GM21390 (cell line): ENCODE results near the gene PEX10.

Experiments
- ATAC-seq: cut with Tn5 transposase; IDR thresholded peaks from one replicate; pipeline ENCODE4 v1.9.1; 2021; ENCODE audit not compliant: unreplicated experiment

Gene PEX10

GRCh38 chr1:2426540-2426939, 14.2 kb upstream of the PEX10 start:
- ATAC-seq: no peak

DNA sequence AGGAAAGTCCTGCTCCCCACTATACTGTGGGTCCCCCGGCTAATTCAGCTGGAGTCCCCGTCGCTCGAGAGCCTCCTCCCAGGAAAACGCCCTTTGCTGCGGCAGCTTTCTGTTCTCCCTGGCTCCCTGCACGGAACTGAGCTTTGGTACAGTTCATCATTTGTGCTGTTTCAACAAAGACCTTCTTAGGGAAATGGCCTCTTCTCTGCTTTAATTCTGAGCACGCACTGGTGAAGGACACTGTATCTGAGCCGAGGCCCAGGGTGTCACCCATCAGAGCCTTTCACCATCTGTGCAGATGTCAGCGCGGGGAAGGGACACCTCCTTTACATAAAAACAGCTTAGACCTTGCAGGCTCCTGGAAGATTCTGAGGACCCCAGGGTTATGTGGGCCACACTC, 13.5 kb upstream of the PEX10 start:
- no peak for ATAC-seq

GRCh38 chr1:2422523-2422922, 10.2 kb upstream of the PEX10 start:
- ATAC-seq: no peak

- ATAC-seq: no peak
Measured at GRCh38 chr1:2419416-2419815, 7.1 kb upstream of the PEX10 start.

DNA sequence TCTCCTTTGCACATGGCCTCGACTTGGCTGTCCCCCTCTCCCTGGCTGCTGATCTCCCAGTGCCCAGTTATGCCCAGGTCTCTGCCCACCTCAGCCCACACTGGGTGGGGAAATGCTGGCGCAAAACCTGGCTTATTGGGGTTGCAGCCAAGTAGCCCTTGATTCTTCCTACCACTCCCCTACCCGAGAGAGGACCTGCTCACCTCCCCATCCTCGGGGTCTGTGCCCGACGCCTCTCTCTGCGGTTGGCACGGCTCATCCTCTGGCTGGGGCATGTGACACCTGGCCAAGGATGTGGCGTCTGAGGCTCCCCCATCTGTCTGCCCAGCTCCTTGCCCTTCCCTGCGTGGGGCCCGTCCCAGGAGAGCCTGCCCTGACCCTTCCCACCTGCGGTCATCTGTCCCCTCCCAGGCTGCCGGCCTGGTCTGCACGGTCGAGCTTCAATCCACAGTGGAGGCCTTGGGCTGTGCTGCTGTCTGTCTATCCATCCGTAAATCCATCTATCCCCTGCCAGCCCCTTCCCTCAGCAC, 6.5 kb upstream of the PEX10 start:
- no peak for ATAC-seq

- ATAC-seq: no peak
Measured at GRCh38 chr1:2417833-2418225, 5.5 kb upstream of the PEX10 start.

GRCh38 chr1:2417083-2417832, 4.9 kb upstream of the PEX10 start:
- ATAC-seq: no peak

GRCh38 chr1:2416403-2416802, 4.0 kb upstream of the PEX10 start:
- ATAC-seq: no peak

- no peak for ATAC-seq
Measured at GRCh38 chr1:2415801-2416208, 3.4 kb upstream of the PEX10 start.

GRCh38 chr1:2415337-2415736, 3.0 kb upstream of the PEX10 start:
- ATAC-seq: no peak

DNA sequence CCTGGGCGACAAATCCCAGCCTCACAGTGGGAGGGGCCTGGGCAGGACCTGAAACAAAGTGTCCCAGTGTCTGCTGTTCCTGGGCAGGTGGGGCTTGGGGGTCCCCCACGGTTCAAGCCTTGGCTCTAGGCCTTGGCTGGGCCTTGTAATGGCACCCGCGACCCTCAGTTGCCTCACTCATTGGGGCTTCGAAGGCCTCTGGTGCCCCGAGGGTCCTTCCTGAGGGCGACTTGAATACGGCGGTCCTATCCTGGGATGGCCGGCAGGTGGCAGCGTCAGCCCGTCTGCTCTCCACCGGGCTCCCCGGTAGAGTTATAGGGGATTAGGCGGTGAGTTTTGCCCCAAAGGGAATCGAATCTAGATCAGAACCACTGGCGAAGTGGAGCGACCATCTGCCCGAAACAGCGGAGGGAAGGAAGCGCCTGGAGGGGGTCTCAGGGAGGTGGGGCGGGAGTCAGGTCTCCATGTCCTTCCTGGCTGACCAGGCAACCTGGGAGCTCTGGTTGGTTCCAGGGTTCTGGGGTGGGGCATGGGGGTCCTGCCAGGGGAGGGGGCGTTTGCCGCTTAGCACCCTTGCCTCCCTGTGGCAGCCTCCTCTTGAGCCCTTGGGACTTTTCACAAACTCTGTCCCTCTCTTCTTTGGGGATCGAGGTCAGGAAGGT, 2.1 kb upstream of the PEX10 start:
- no peak for ATAC-seq

DNA sequence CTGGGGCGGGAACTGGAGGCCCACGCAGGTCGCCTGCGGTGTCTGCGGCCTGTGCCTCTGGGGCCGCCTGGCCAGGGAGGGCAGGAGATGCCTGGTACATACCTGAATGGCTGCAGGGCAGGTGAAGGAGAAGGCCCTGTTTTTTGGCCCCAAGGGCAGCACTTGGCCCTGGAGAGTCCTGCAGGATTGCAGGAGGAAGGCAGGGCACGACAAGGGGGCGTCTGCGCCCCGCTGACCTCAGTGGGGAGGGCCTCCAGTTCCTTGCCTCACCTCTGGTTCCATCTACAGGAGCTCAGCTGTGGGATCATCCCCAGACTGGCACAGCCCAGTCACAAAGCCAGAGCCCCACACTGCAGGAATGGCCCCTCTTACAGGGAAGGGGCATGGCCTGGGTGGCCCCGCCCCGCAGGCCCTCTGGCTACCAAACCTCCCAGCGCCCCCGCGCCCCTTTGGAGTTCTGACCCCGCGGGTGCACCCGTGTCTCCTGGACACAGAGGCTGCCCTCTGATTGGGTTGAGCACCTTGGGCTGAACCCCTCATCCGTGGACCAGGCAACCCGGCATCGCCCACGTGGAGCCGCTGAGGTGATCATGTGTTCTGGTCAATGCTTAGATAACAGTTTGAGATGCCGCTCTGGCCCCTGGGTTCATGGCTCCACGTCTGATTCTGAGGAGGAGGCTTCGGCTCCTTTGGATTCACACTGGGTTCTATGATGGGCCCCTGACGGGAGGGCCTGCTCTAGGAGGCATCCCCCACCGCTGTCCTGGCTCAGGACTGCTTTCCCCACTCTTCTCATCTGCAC, 1.3 kb upstream of the PEX10 start:
- no peak for ATAC-seq

DNA sequence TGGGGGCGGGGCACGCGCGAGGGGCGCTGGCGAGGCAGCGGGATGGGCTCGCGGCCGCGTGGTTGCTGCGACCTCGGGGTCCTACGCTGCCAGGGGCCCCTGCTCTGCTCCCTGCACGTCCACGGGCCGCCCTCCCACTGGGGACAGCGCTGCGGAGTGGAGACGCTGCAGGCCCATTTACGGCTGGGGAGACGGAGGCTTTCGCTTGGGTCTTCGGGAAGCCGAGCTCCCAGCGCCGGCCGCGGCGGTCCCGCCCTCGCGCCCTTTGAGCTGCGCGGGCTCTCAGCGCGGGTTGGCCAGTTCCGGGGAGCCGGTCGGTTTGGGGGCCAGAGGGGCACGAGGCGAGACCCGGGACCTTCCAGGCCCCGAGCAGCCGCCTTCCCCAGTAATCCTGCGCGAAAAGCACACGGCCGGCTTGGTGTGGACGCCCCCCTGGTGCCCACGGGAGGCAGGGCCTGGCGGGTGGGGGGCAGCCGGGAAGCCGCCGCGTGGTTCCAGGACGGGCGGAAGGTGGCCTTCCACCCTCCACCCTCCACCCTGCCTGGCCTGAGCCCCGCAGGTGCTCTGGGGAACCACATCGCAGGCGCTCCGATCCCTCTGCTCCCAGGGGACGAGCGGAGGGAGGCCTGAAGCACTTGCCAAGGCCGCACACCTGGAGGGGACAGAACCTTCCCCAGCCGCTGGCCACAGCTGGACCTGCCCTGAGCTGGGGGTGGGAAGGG, 570 bp upstream of the PEX10 start:
- peak; percentile 18 for ATAC-seq

GRCh38 chr1:2411801-2412394, 466 bp downstream of the PEX10 start:
- ATAC-seq: peak; percentile 25

DNA sequence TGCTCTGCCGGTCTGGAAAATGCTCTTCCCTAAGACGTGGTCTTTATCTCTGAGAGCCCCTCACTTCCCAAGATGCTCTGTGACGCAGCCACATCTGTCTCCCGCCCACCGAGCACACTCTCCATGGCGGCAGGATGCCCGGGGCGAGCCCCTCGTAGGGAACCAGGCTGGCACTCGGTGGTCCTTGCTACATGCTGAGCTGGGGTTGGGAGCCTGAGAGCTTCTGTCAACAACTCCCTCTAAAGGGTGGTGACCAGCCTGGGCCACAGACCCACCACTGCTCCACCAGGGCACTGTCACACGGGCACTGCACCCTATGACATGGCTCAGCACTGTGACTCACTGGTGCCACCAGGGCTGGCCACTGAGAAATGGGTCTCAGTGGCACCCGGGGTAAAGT, 2.6 kb downstream of the PEX10 start:
- ATAC-seq: no peak

- ATAC-seq: no peak
Measured at GRCh38 chr1:2408859-2409276, 3.5 kb downstream of the PEX10 start.

DNA sequence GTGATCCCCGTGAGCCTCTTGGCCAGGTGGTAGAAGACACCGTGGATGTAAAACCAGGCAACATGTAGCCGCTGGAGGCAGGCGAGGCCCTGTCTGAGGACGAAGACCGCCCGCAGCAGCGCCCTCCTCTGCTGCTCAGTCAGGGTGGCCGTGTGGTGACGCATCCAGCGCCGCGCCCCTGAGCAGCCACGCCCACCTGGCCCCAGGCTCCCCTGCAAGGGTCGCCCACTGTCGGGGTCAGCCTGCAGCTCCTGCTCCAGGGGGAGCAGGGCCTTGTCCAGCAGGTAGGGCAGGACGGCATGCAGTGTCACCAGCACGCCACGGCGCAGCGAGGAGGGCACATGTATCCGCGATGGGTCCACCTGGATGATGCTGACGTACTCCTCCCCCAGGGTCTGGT, 3.9 kb downstream of the PEX10 start:
- no peak for ATAC-seq

GRCh38 chr1:2407991-2408275, 4.4 kb downstream of the PEX10 start:
- no peak for ATAC-seq

- ATAC-seq: no peak
Measured at GRCh38 chr1:2407166-2407990, 5.0 kb downstream of the PEX10 start.

GRCh38 chr1:2406451-2407041, 5.8 kb downstream of the PEX10 start:
- ATAC-seq: no peak
